B cell (primary cell): ENCODE measurements around the gene ERBB2. TPM values are rescaled to one million over a fixed set of nuclear protein-coding genes. Genes with fewer than 3 reads are reported as not detected.

ENCODE experiments used
- ATAC-seq: fragments of 200-7000 bp; cut with Tn5 transposase; one replicate; pipeline ENCODE4 v1.10.0; 2021; ENCODE audit warnings: low read depth, mild to moderate bottlenecking, moderate number of reproducible peaks, moderate library complexity
- CTCF ChIA-PET: fragments of 350-600 bp; sonication (Branson Sonifier 250); formaldehyde crosslinking; loops from one replicate; lab custom pipeline; 2021; ENCODE audit warnings: antibody characterized with exemption, inconsistent platforms; lab: Charles Lee
- POLR2A ChIA-PET: fragments of 350-600 bp; sonication (Branson Sonifier 250); formaldehyde crosslinking; loops from one replicate; lab custom pipeline; 2021; ENCODE audit warnings: antibody characterized with exemption; lab: Charles Lee
- DNase-seq: peaks from one replicate; pipeline ENCODE4 v3.0.0; 2013
- H2AFZ ChIP-seq: 2 replicates; pipeline ENCODE4 v1.6.1; 2012; ENCODE audit warnings: mild to moderate bottlenecking, low read depth, low read length; ENCODE audit not compliant: insufficient read depth, poor library complexity, severe bottlenecking
- H3K27ac ChIP-seq, 2 donors: 1 replicate in 1 of 2; 2 replicates in 1 of 2; pipeline ENCODE4 v1.5.1; 2012 to 2013; ENCODE audit warnings: low read length in 2 of 2, mild to moderate bottlenecking in 2 of 2, moderate library complexity in 1 of 2
- H3K27me3 ChIP-seq, 4 experiments: fragments of 200-600 bp in 1 of 4; sonication (generic) in 1 of 4; replicated peaks in 1 of 4; 1 replicate in 2 of 4; 2 replicates in 2 of 4; pipeline versions ENCODE4 v1.6.1 to v1.7.0; 2013 to 2016; ENCODE audit warnings: low read length in 3 of 4, mild to moderate bottlenecking in 2 of 4, mixed read lengths in 1 of 4, moderate library complexity in 1 of 4; ENCODE audit not compliant: insufficient read depth in 4 of 4, control insufficient read depth in 3 of 4; ENCODE audit errors: control extremely low read depth in 1 of 4
- H3K36me3 ChIP-seq, 2 experiments: replicated peaks in 1 of 2; 1 replicate in 1 of 2; 2 replicates in 1 of 2; pipeline versions ENCODE4 v1.6.1 to v1.7.1; 2013; ENCODE audit warnings: low read length in 1 of 2; ENCODE audit not compliant: insufficient read depth in 2 of 2, control insufficient read depth in 1 of 2; ENCODE audit errors: control extremely low read depth in 1 of 2, extremely low read depth in 1 of 2
- H3K4me1 ChIP-seq, 2 donors: fragments of 200-600 bp in 1 of 2; sonication (generic) in 1 of 2; 1 replicate in 1 of 2; 2 replicates in 1 of 2; pipeline versions ENCODE4 v1.5.1 to v1.6.1; 2013 to 2017; ENCODE audit warnings: low read length in 2 of 2; ENCODE audit not compliant: control insufficient read depth in 2 of 2, insufficient read depth in 2 of 2
- H3K4me2 ChIP-seq: replicated peaks from 2 replicates; pipeline ENCODE3; 2012; ENCODE audit warnings: mild to moderate bottlenecking, low read depth, low read length; ENCODE audit not compliant: poor library complexity, severe bottlenecking
- H3K4me3 ChIP-seq, 5 experiments: fragments of 200-600 bp in 1 of 5; sonication (generic) in 1 of 5; 1 replicate in 3 of 5; 2 replicates in 2 of 5; pipeline versions ENCODE4 v1.5.1 to v1.7.0; 2011 to 2016; ENCODE audit warnings: low read length in 4 of 5, mild to moderate bottlenecking in 4 of 5, low read depth in 2 of 5, control low read depth in 1 of 5, moderate library complexity in 1 of 5; ENCODE audit not compliant: insufficient read depth in 1 of 5; ENCODE audit errors: control extremely low read depth in 1 of 5, extremely low read depth in 1 of 5
- H3K79me2 ChIP-seq: fragments of 200-600 bp; sonication (generic); one replicate; pipeline ENCODE4 v1.6.0; 2016; ENCODE audit warnings: low read length; ENCODE audit not compliant: control insufficient read depth, insufficient read depth
- H3K9ac ChIP-seq: fragments of 200-600 bp; sonication (generic); 2 replicates; pipeline ENCODE4 v1.6.1; 2017; ENCODE audit warnings: mild to moderate bottlenecking, low read length, moderate library complexity
- H3K9me3 ChIP-seq, 3 donors: one replicate each; pipeline versions ENCODE4 v1.6.1 to v1.7.1; 2013; ENCODE audit warnings: low read length in 2 of 3; ENCODE audit not compliant: control insufficient read depth in 2 of 3, insufficient read depth in 1 of 3; ENCODE audit errors: control extremely low read depth in 1 of 3
- H4K20me1 ChIP-seq: 2 replicates; pipeline ENCODE4 v1.6.0; 2012; ENCODE audit warnings: mild to moderate bottlenecking, low read length; ENCODE audit not compliant: insufficient read depth, control insufficient read depth, poor library complexity, severe bottlenecking
- H3K27ac Mint-ChIP-seq: one replicate; pipeline ENCODE4 v1.8.0; 2021; ENCODE audit warnings: mixed read lengths
- H3K27me3 Mint-ChIP-seq: one replicate; pipeline ENCODE4 v1.8.0; 2021; ENCODE audit warnings: mixed read lengths
- H3K4me1 Mint-ChIP-seq: one replicate; pipeline ENCODE4 v1.8.0; 2021; ENCODE audit warnings: mixed read lengths
- H3K4me3 Mint-ChIP-seq: one replicate; pipeline ENCODE4 v1.8.0; 2021; ENCODE audit warnings: mixed read lengths
- H3K9me3 Mint-ChIP-seq: one replicate; pipeline ENCODE4 v1.8.0; 2022; ENCODE audit warnings: mixed read lengths; ENCODE audit not compliant: insufficient read depth
- EZH2 ChIP-seq: IDR thresholded peaks from 2 replicates; pipeline ENCODE4 v1.6.1; 2012; ENCODE audit warnings: borderline replicate concordance, low read depth, mild to moderate bottlenecking, moderate library complexity, low read length; ENCODE audit not compliant: insufficient read depth, poor library complexity, severe bottlenecking
- WGBS: methylation state at CpG from one replicate; pipeline ENCODE4 v1.1.5; 2013; ENCODE audit warnings: missing lambda C conversion rate; ENCODE audit not compliant: insufficient coverage; 5-methylcytosine and 5-hydroxymethylcytosine counted together
- intact Hi-C: fragments of 100-400 bp; cut with micrococcal nuclease; formaldehyde crosslinking; loops from one replicate; pipeline ENCODE4 v1.10.0; 2022
- polyA plus RNA-seq: library from polyadenylated mRNA; depleted of rRNA; stranded (reverse); fragments of >200 nt; gene quantifications from 2 replicates; pipeline ENCODE4 v1.2.3, GENCODE V29; 2012
- total RNA-seq, 2 donors: library from RNA; stranded (reverse); fragments of 120-200 nt in 1 of 2; gene quantifications; 1 replicate in 1 of 2; 2 replicates in 1 of 2; pipeline versions ENCODE4 v1.2.3 to v1.2.4, GENCODE V29; 2013 to 2022
- TF ChIP-seq, protein P1 (sequence below): fragments of 200-600 bp; IDR thresholded peaks from one replicate; pipeline ENCODE4 v1.8.0; 2022; ENCODE audit warnings: antibody characterized with exemption, mild to moderate bottlenecking

The ERBB2 gene
- total and polyA plus RNA-seq, 2 donors (not counting 1 experiment from before 2014, with no cell fraction given), result 3.2 to 8.4 TPM

DNA sequence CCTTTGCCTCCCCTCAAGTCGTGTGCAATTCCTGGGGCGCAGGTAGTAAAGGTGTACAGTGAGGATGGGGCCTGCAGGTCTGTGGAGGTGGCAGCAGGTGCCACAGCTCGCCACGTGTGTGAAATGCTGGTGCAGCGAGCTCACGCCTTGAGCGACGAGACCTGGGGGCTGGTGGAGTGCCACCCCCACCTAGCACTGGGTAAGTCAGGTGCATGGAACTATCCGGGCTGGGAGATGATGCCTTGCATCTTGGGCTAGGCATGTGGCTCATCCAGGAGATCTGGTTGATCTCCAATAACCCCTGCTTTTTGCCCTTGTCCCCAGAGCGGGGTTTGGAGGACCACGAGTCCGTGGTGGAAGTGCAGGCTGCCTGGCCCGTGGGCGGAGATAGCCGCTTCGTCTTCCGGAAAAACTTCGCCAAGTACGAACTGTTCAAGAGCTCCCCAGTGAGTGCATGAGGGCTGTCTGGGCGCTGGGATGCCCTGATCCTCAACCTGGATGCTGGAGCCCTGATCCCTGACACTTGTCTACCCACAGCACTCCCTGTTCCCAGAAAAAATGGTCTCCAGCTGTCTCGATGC, 43.1 kb downstream of the ERBB2 start:
- no peaks in the 10 kb centered on the region for H4K20me1 ChIP-seq
- H3K79me2 ChIP-seq, result no peaks in the 10 kb centered on the region
- ChIA-PET CTCF (interaction anchor here (0.9 to 1.4 kb wide), 2 partner anchors 10 to 13 kb away, joined by 4 to 5 read pairs; partner anchors contain the start of gene MIEN1), POLR2A (interaction anchor here (0.5 to 0.6 kb wide), 2 partner anchors 236 to 536 kb away, joined by 3 read pairs; no protein-coding TSS in a partner anchor)
- Mint-ChIP-seq H3K9me3 (no peaks in the 10 kb centered on the region), H3K4me1 (peaks cover 25% of the 10 kb centered on the region), H3K27ac (no peak overlapping the region), H3K4me3 (no peak overlapping the region), H3K27me3 (peaks cover 19% of the 10 kb centered on the region)
- 89% methylated on average over 20 of the region's 21 CpGs for WGBS
- no peak overlapping the region for H3K4me3 ChIP-seq
- ATAC-seq (no peak), DNase-seq (no peak)
- H3K9me3 ChIP-seq, result peaks cover 0 to 4% (median 0%) of the 10 kb centered on the region in 3 donors
- no peak overlapping the region for H3K4me2 ChIP-seq
- intact Hi-C loops, result no loop called here
- peaks cover 26 to 28% of the 10 kb centered on the region in 2 donors for H3K4me1 ChIP-seq
- H3K27ac ChIP-seq, result no peak overlapping the region
- no peaks in the 10 kb centered on the region for H3K36me3 ChIP-seq
- peaks cover 0 to 27% (median 7%) of the 10 kb centered on the region in 4 experiments for H3K27me3 ChIP-seq
- H3K9ac ChIP-seq, result no peak overlapping the region
- H2AFZ ChIP-seq, result no peak overlapping the region
- no peak for TF ChIP-seq EZH2
- TF ChIP-seq, protein P1, sequence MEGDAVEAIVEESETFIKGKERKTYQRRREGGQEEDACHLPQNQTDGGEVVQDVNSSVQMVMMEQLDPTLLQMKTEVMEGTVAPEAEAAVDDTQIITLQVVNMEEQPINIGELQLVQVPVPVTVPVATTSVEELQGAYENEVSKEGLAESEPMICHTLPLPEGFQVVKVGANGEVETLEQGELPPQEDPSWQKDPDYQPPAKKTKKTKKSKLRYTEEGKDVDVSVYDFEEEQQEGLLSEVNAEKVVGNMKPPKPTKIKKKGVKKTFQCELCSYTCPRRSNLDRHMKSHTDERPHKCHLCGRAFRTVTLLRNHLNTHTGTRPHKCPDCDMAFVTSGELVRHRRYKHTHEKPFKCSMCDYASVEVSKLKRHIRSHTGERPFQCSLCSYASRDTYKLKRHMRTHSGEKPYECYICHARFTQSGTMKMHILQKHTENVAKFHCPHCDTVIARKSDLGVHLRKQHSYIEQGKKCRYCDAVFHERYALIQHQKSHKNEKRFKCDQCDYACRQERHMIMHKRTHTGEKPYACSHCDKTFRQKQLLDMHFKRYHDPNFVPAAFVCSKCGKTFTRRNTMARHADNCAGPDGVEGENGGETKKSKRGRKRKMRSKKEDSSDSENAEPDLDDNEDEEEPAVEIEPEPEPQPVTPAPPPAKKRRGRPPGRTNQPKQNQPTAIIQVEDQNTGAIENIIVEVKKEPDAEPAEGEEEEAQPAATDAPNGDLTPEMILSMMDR, result no peak
